CMK (cell line): ENCODE data around the gene ADGRV1.

Source experiments
- DNase-seq: peaks from one replicate; pipeline ENCODE4 v3.0.0-alpha.2; 2010; ENCODE audit warnings: low read depth

ADGRV1 gene

GRCh38 chr5:91206734-91207133 is 648.1 kb downstream of the ADGRV1 start:
- DNase-seq = no peak

GRCh38 chr5:91207248-91207647 is 648.7 kb downstream of the ADGRV1 start:
- no peak for DNase-seq

- DNase-seq = no peak
These were observed 653.6 kb downstream of the ADGRV1 start for GRCh38 chr5:91211997-91212713.

- DNase-seq = no peak
These were observed 654.1 kb downstream of the ADGRV1 start for GRCh38 chr5:91212714-91213092.
